ENCODE measurements around the gene NDRG3. TPM values are rescaled to one million over a fixed set of nuclear protein-coding genes. Genes with fewer than 3 reads are reported as not detected.
"Not testable (repeated sequence)": the region's sequence is repeated elsewhere in the genome, so short reads cannot be mapped to it uniquely, and the experiment has no call there.

NDRG3 gene
- total and polyA plus RNA-seq, 10 of the 15 experiments (the other 5 are each of a cell fraction or from before 2014, with no cell fraction given) = 11.2 to 29.7 (median 14.9) TPM

GRCh38 chr20:36611625-36612024 lies 134.3 kb downstream of the NDRG3 start (continued):
- TF ChIP-seq, protein P1, sequence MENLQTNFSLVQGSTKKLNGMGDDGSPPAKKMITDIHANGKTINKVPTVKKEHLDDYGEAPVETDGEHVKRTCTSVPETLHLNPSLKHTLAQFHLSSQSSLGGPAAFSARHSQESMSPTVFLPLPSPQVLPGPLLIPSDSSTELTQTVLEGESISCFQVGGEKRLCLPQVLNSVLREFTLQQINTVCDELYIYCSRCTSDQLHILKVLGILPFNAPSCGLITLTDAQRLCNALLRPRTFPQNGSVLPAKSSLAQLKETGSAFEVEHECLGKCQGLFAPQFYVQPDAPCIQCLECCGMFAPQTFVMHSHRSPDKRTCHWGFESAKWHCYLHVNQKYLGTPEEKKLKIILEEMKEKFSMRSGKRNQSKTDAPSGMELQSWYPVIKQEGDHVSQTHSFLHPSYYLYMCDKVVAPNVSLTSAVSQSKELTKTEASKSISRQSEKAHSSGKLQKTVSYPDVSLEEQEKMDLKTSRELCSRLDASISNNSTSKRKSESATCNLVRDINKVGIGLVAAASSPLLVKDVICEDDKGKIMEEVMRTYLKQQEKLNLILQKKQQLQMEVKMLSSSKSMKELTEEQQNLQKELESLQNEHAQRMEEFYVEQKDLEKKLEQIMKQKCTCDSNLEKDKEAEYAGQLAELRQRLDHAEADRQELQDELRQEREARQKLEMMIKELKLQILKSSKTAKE (IDR thresholded peaks at IDR 0.05; ENCODE audit: low read depth, poor library complexity, severe bottlenecking) = no peak
- TF ChIP-seq BCL3 (IDR thresholded peaks at IDR 0.05; ENCODE audit: borderline replicate concordance, insufficient read depth, low read depth, low read length, poor library complexity, severe bottlenecking) (no peak), YBX1 (IDR thresholded peaks at IDR 0.05) (no peak), USF1 (IDR thresholded peaks at IDR 0.05; ENCODE audit: borderline replicate concordance, extremely low read length, insufficient read depth, low read depth, low read length) (no peak), NFYA (IDR thresholded peaks at IDR 0.05; ENCODE audit: borderline replicate concordance, low read depth, low read length) (no peak), BACH1 (IDR thresholded peaks at IDR 0.05; ENCODE audit: borderline replicate concordance) (no peak), PBX3 (IDR thresholded peaks at IDR 0.05; ENCODE audit: insufficient replicate concordance, low read depth, low read length) (no peak), TBL1XR1 (IDR thresholded peaks at IDR 0.05; ENCODE audit: low read depth, low read length) (no peak), WRNIP1 (IDR thresholded peaks at IDR 0.05; ENCODE audit: borderline replicate concordance, low read depth, low read length) (no peak)
- TF ChIP-seq, protein P2, sequence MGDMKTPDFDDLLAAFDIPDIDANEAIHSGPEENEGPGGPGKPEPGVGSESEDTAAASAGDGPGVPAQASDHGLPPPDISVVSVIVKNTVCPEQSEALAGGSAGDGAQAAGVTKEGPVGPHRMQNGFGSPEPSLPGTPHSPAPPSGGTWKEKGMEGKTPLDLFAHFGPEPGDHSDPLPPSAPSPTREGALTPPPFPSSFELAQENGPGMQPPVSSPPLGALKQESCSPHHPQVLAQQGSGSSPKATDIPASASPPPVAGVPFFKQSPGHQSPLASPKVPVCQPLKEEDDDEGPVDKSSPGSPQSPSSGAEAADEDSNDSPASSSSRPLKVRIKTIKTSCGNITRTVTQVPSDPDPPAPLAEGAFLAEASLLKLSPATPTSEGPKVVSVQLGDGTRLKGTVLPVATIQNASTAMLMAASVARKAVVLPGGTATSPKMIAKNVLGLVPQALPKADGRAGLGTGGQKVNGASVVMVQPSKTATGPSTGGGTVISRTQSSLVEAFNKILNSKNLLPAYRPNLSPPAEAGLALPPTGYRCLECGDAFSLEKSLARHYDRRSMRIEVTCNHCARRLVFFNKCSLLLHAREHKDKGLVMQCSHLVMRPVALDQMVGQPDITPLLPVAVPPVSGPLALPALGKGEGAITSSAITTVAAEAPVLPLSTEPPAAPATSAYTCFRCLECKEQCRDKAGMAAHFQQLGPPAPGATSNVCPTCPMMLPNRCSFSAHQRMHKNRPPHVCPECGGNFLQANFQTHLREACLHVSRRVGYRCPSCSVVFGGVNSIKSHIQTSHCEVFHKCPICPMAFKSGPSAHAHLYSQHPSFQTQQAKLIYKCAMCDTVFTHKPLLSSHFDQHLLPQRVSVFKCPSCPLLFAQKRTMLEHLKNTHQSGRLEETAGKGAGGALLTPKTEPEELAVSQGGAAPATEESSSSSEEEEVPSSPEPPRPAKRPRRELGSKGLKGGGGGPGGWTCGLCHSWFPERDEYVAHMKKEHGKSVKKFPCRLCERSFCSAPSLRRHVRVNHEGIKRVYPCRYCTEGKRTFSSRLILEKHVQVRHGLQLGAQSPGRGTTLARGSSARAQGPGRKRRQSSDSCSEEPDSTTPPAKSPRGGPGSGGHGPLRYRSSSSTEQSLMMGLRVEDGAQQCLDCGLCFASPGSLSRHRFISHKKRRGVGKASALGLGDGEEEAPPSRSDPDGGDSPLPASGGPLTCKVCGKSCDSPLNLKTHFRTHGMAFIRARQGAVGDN (IDR thresholded peaks at IDR 0.05) = no peak

DNA sequence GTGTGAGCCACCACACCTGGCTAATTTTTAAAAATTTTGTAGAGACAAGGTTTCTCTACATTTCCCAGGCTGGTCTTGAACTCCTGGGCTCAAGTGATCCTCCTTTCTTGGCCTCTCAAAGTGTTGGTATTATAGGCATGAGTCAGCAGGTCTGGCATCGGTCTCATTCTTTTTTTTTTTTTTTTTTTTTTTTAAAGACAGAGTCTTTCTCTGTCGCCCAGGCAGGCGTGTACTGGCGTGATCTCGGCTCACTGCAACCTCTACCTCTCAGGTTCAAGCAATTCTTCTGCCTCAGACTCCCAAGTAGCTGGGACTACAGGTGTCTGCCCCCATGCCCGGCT lies 137.5 kb downstream of the NDRG3 start:
- CTCF ChIA-PET = interaction anchor here (1.0 to 1.3 kb wide), 2 partner anchors 48 to 275 kb away, joined by 3 read pairs; no protein-coding TSS in a partner anchor
- BruUV-seq (replicated peaks); H3K9ac ChIP-seq (ENCODE audit: control insufficient read depth, insufficient read depth, low read length); H3K9me3 ChIP-seq (replicated peaks; ENCODE audit: control insufficient read depth, insufficient read depth, low read length); H2AFZ ChIP-seq (ENCODE audit: control insufficient read depth, low read depth, low read length); H3K27ac ChIP-seq (ENCODE audit: control insufficient read depth, insufficient read depth); ATAC-seq; H3K27me3 ChIP-seq (replicated peaks in 1 of 2; ENCODE audit: control insufficient read depth in 2 of 2, insufficient read depth in 2 of 2, low read length in 1 of 2); DNase-seq (ENCODE audit: low read depth, low spot score); H3K4me2 ChIP-seq (ENCODE audit: control insufficient read depth, insufficient read depth); in situ Hi-C loops (cut with MboI); H3K4me1 ChIP-seq (ENCODE audit: control insufficient read depth, insufficient read depth, low read length); POLR2A ChIA-PET; FAIRE-seq; H4K20me1 ChIP-seq (ENCODE audit: control insufficient read depth, insufficient read depth); RAD21 ChIA-PET (ENCODE audit: unreplicated experiment); SMC1A ChIA-PET (ENCODE audit: uncharacterized antibody, unreplicated experiment): not testable (repeated sequence)
- 100% methylated on average over 4 of the region's 6 CpGs for WGBS (ENCODE audit: insufficient coverage, insufficient replicate concordance, low lambda C conversion rate, missing lambda C conversion rate)
- peaks cover 20 to 26% of the 10 kb centered on the region in 2 experiments for H3K36me3 ChIP-seq (ENCODE audit: control insufficient read depth in 2 of 2, insufficient read depth in 2 of 2, low read length in 1 of 2)
- H3K79me2 ChIP-seq (ENCODE audit: control insufficient read depth, insufficient read depth, low read length) = peaks cover 35% of the 10 kb centered on the region
- H3K4me3 ChIP-seq = peak overlapping the region; percentile 98; the same call in 1 of the 2 replicates
- intact Hi-C loops (cut with micrococcal nuclease; ENCODE audit: unreplicated experiment) = loop anchor here (5.0 to 10.0 kb wide), 2 partner anchors 51 to 256 kb away; a partner anchor contains a TSS
